H9 (cell line): ENCODE measurements around the gene IGFL2. TPM values are rescaled to one million over a fixed set of nuclear protein-coding genes. Genes with fewer than 3 reads are reported as not detected.

Experiments
- DNase-seq: peaks from one replicate; pipeline ENCODE4 v3.0.0-alpha.2; 2017
- H2AFZ ChIP-seq: one replicate; pipeline ENCODE4 v1.6.1; 2013; ENCODE audit warnings: mild to moderate bottlenecking, low read length, control low read depth, moderate library complexity
- H2AK5ac ChIP-seq: 2 replicates; pipeline ENCODE4 v1.6.1; 2013; ENCODE audit warnings: low read length, control low read depth, mixed read lengths; ENCODE audit not compliant: insufficient read length
- H2BK120ac ChIP-seq: one replicate; pipeline ENCODE4 v1.6.1; 2013; ENCODE audit warnings: low read depth, mild to moderate bottlenecking, low read length, control low read depth, inconsistent platforms; ENCODE audit not compliant: poor library complexity, severe bottlenecking
- H2BK12ac ChIP-seq: 2 replicates; pipeline ENCODE4 v1.6.1; 2013; ENCODE audit warnings: low read length, control low read depth, mixed read lengths, low read depth; ENCODE audit not compliant: insufficient read length
- H2BK15ac ChIP-seq: 2 replicates; pipeline ENCODE4 v1.6.1; 2013; ENCODE audit warnings: low read depth, low read length, control low read depth
- H2BK20ac ChIP-seq: one replicate; pipeline ENCODE4 v1.6.1; 2013; ENCODE audit warnings: low read depth, mild to moderate bottlenecking, low read length, control low read depth, inconsistent platforms; ENCODE audit not compliant: poor library complexity, severe bottlenecking
- H2BK5ac ChIP-seq: 2 replicates; pipeline ENCODE4 v1.6.1; 2013; ENCODE audit warnings: low read length, control low read depth, mixed read lengths; ENCODE audit not compliant: insufficient read length
- H3K14ac ChIP-seq: 2 replicates; pipeline ENCODE4 v1.6.1; 2013; ENCODE audit warnings: low read length, control low read depth; ENCODE audit not compliant: insufficient read depth
- H3K18ac ChIP-seq: 2 replicates; pipeline ENCODE4 v1.6.1; 2013; ENCODE audit warnings: low read depth, mild to moderate bottlenecking, mixed read lengths, low read length, control low read depth; ENCODE audit not compliant: insufficient read length
- H3K23ac ChIP-seq: 2 replicates; pipeline ENCODE4 v1.6.1; 2013; ENCODE audit warnings: low read length, control low read depth, mixed read lengths, low read depth; ENCODE audit not compliant: insufficient read length
- H3K23me2 ChIP-seq: 2 replicates; pipeline ENCODE4 v1.6.1; 2013; ENCODE audit warnings: low read depth, mild to moderate bottlenecking, mixed read lengths, low read length, control low read depth; ENCODE audit not compliant: insufficient read length, poor library complexity, severe bottlenecking
- H3K27ac ChIP-seq: 2 replicates; pipeline ENCODE4 v1.5.1; 2013; ENCODE audit warnings: low read length, control low read depth, mixed read lengths, low read depth; ENCODE audit not compliant: insufficient read length
- H3K27me3 ChIP-seq: 2 replicates; pipeline ENCODE4 v1.6.1; 2013; ENCODE audit warnings: low read length, control low read depth, inconsistent platforms; ENCODE audit not compliant: insufficient read depth
- H3K4ac ChIP-seq: 2 replicates; pipeline ENCODE4 v1.6.1; 2013; ENCODE audit warnings: low read depth, mild to moderate bottlenecking, control low read depth, inconsistent platforms, low read length, moderate library complexity
- H3K4me1 ChIP-seq: 2 replicates; pipeline ENCODE4 v1.6.1; 2013; ENCODE audit warnings: low read length, control low read depth, inconsistent platforms; ENCODE audit not compliant: insufficient read depth
- H3K4me2 ChIP-seq: 2 replicates; pipeline ENCODE4 v1.6.1; 2013; ENCODE audit warnings: low read length, control low read depth, mixed read lengths; ENCODE audit not compliant: insufficient read length, insufficient read depth
- H3K56ac ChIP-seq: 2 replicates; pipeline ENCODE4 v1.6.1; 2013; ENCODE audit warnings: low read depth, mild to moderate bottlenecking, mixed read lengths, low read length, control low read depth; ENCODE audit not compliant: insufficient read length
- H3K79me1 ChIP-seq: 2 replicates; pipeline ENCODE4 v1.6.1; 2013; ENCODE audit warnings: low read depth, mild to moderate bottlenecking, moderate library complexity, low read length, control low read depth, inconsistent platforms; ENCODE audit not compliant: insufficient read depth, poor library complexity, severe bottlenecking
- H3K79me2 ChIP-seq: 2 replicates; pipeline ENCODE4 v1.6.1; 2013; ENCODE audit warnings: low read length, control low read depth, inconsistent platforms; ENCODE audit not compliant: insufficient read depth
- H3K9ac ChIP-seq: 2 replicates; pipeline ENCODE4 v1.6.1; 2013; ENCODE audit warnings: low read length, control low read depth, mixed read lengths; ENCODE audit not compliant: insufficient read length; ENCODE audit errors: extremely low read depth
- H3K9me3 ChIP-seq: one replicate; pipeline ENCODE4 v1.6.1; 2013; ENCODE audit warnings: low read depth, low read length, inconsistent platforms; ENCODE audit not compliant: control insufficient read depth
- H3T11ph ChIP-seq: one replicate; pipeline ENCODE4 v1.6.1; 2013; ENCODE audit warnings: mild to moderate bottlenecking, low read length, control low read depth, inconsistent platforms
- H4K20me1 ChIP-seq: one replicate; pipeline ENCODE4 v1.6.1; 2013; ENCODE audit not compliant: control insufficient read depth, insufficient read length, insufficient read depth
- H4K5ac ChIP-seq: 2 replicates; pipeline ENCODE4 v1.6.1; 2013; ENCODE audit warnings: low read depth, mild to moderate bottlenecking, mixed read lengths, low read length, control low read depth; ENCODE audit not compliant: insufficient read length
- H4K8ac ChIP-seq: replicated peaks from 2 replicates; pipeline ENCODE4 v1.6.1; 2013; ENCODE audit warnings: low read length, control low read depth, mixed read lengths, low read depth; ENCODE audit not compliant: insufficient read length
- H4K91ac ChIP-seq: 2 replicates; pipeline ENCODE4 v1.6.1; 2013; ENCODE audit warnings: low read depth, mild to moderate bottlenecking, moderate library complexity, mixed read lengths, low read length, control low read depth; ENCODE audit not compliant: insufficient read length
- H3K27ac Mint-ChIP-seq, 3 experiments: 2 replicates in 2 of 3; 3 replicates in 1 of 3; pipeline ENCODE4 v1.8.0; 2020 to 2021; ENCODE audit warnings: mixed read lengths in 3 of 3, mild to moderate bottlenecking in 1 of 3, moderate library complexity in 1 of 3
- H3K27me3 Mint-ChIP-seq: 2 replicates; pipeline ENCODE4 v1.8.0; 2021; ENCODE audit warnings: low read depth, mild to moderate bottlenecking, moderate library complexity, mixed read lengths
- H3K36me3 Mint-ChIP-seq, 3 experiments: 2 replicates in 2 of 3; 3 replicates in 1 of 3; pipeline ENCODE4 v1.8.0; 2020 to 2021; ENCODE audit warnings: low read depth in 3 of 3, mixed read lengths in 3 of 3; ENCODE audit not compliant: insufficient read depth in 1 of 3
- H3K4me1 Mint-ChIP-seq, 2 experiments: 2 replicates each; pipeline ENCODE4 v1.8.0; 2020; ENCODE audit warnings: mixed read lengths in 2 of 2
- H3K4me3 Mint-ChIP-seq, 2 experiments: 2 replicates in 1 of 2; 3 replicates in 1 of 2; pipeline ENCODE4 v1.8.0; 2020 to 2021; ENCODE audit warnings: mild to moderate bottlenecking in 2 of 2, mixed read lengths in 2 of 2, moderate library complexity in 1 of 2
- H3K9me3 Mint-ChIP-seq, 2 experiments: 2 replicates in 1 of 2; 3 replicates in 1 of 2; pipeline ENCODE4 v1.8.0; 2020; ENCODE audit warnings: mild to moderate bottlenecking in 2 of 2, mixed read lengths in 2 of 2, moderate library complexity in 1 of 2
- WGBS: extraction: QIAGEN DNeasy Blood & Tissue Kit; methylation state at CpG from one replicate; pipeline ENCODE4 v1.1.7; 2013; ENCODE audit warnings: missing lambda C conversion rate, low lambda C conversion rate, mixed read lengths; ENCODE audit not compliant: insufficient read length; ENCODE audit errors: extremely low coverage; 5-methylcytosine and 5-hydroxymethylcytosine counted together
- total RNA-seq: library from RNA; stranded (reverse); gene quantifications from 2 replicates; pipeline ENCODE4 v1.2.1, GENCODE V29; 2021
- TF ChIP-seq, protein P1 (sequence below): fragments of 200-600 bp; sonication (generic); conservative IDR thresholded peaks from 3 replicates; pipeline ENCODE4 v1.8.0; 2021; ENCODE audit warnings: antibody characterized with exemption, mild to moderate bottlenecking

IGFL2 gene
- total RNA-seq, 1 experiment from 2014 or later, result not detected

DNA sequence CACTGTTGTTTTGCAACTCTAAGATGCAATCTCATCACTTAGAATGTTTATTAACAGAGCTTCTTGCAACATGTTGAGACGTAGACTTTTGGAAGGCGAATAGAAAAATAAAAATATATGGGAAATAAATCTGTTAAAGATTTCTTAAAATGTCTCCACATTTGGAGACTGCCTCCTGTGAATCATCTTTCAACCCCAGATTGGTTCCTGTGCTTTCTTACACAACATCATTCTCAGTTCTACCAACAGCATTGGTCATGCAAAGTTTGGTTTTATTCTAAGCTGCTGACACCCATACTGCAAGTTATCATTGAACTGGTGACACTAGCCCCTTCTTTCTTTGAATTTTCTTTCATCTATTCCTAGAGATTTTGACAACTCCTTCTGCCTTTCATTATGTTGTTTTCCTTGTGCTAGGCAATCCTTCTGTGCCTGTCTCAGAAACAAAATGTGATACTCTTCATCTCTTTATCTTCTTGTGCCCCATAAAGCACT lies 21.9 kb upstream of the IGFL2 start:
- H3K9ac ChIP-seq, result no peak overlapping the region
- H3K14ac ChIP-seq, result no peak overlapping the region
- H3K4ac ChIP-seq, result no peak overlapping the region
- H4K5ac ChIP-seq, result no peak overlapping the region
- no peak overlapping the region for H3K23ac ChIP-seq
- Mint-ChIP-seq H3K4me3 (no peak overlapping the region), H3K9me3 (no peaks in the 10 kb centered on the region; a peak in 1 of 5 replicates), H3K4me1 (peaks cover 10 to 12% of the 10 kb centered on the region in 2 experiments), H3K27me3 (peaks cover 5% of the 10 kb centered on the region), H3K27ac (no peak overlapping the region), H3K36me3 (peaks cover 0 to 8% (median 0%) of the 10 kb centered on the region in 3 experiments; a peak in 2 of 7 replicates)
- no peak overlapping the region for H4K8ac ChIP-seq
- H3K18ac ChIP-seq, result no peak overlapping the region
- no peaks in the 10 kb centered on the region for H3K79me1 ChIP-seq
- no peak overlapping the region for H2BK12ac ChIP-seq
- H3K27ac ChIP-seq, result no peak overlapping the region
- H4K20me1 ChIP-seq, result no peaks in the 10 kb centered on the region
- no peak for DNase-seq
- no peak overlapping the region for H3K56ac ChIP-seq
- no peak overlapping the region for H2BK120ac ChIP-seq
- H4K91ac ChIP-seq, result no peak overlapping the region
- no peak overlapping the region for H2BK20ac ChIP-seq
- no peaks in the 10 kb centered on the region for H3K27me3 ChIP-seq
- TF ChIP-seq, protein P1, sequence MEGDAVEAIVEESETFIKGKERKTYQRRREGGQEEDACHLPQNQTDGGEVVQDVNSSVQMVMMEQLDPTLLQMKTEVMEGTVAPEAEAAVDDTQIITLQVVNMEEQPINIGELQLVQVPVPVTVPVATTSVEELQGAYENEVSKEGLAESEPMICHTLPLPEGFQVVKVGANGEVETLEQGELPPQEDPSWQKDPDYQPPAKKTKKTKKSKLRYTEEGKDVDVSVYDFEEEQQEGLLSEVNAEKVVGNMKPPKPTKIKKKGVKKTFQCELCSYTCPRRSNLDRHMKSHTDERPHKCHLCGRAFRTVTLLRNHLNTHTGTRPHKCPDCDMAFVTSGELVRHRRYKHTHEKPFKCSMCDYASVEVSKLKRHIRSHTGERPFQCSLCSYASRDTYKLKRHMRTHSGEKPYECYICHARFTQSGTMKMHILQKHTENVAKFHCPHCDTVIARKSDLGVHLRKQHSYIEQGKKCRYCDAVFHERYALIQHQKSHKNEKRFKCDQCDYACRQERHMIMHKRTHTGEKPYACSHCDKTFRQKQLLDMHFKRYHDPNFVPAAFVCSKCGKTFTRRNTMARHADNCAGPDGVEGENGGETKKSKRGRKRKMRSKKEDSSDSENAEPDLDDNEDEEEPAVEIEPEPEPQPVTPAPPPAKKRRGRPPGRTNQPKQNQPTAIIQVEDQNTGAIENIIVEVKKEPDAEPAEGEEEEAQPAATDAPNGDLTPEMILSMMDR, result no peak
- no peak overlapping the region for H3K4me2 ChIP-seq
- H3K23me2 ChIP-seq, result no peaks in the 10 kb centered on the region
- H2AK5ac ChIP-seq, result no peak overlapping the region
- no peaks in the 10 kb centered on the region for H3K9me3 ChIP-seq
- no peak overlapping the region for H2AFZ ChIP-seq
- no peak overlapping the region for H2BK15ac ChIP-seq
- no peak overlapping the region for H3T11ph ChIP-seq
- no peak overlapping the region for H2BK5ac ChIP-seq
- H3K4me1 ChIP-seq, result no peaks in the 10 kb centered on the region
- H3K79me2 ChIP-seq, result no peaks in the 10 kb centered on the region
- whole genome bisulfite sequencing, result no CpG with 5 or more reads among the region's 2 CpGs
